ENCODE results near the gene RBX1.
"Not testable (repeated sequence)": the region's sequence is repeated elsewhere in the genome, so short reads cannot be mapped to it uniquely, and the experiment has no call there.

Gene RBX1

DNA sequence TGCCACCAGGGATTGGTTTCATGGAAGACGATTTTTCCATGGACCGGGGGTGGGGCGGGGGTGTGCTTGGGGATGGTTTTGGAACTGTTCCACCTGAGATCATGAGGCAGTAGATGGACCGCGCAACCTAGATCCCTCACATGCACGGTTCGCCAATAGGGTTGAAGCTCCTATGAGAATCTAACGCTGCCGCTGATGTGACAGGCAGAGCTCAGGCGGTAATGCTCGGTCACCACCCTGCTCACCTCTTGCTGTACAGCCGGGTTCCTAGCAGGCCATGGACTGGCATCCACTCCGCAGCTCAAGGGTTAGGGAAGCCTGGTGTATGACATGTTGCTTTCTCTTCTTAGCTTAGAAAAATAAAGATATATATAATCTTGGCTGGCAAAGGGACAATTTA, 22.0 kb downstream of the RBX1 start:
- no peak for DNase-seq

DNA sequence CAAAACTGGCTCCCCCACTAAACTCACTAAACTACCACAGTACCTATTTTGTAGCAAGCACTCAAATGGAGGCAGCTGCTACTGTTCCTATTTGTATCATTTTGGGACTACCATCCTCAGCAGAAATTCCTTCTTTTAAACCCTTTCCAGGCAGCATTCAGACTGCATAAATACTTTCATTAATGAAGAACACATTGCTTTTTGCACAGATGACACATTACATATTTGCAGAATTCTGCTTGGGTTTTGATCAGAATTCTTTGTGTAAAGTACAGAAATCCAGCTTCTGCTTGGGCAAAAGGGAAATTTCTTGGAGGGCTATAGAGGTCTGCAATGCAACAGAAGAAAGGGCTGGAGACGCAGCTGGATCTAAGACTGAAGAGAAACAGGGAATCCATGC, 24.2 kb downstream of the RBX1 start:
- no peak for DNase-seq

DNA sequence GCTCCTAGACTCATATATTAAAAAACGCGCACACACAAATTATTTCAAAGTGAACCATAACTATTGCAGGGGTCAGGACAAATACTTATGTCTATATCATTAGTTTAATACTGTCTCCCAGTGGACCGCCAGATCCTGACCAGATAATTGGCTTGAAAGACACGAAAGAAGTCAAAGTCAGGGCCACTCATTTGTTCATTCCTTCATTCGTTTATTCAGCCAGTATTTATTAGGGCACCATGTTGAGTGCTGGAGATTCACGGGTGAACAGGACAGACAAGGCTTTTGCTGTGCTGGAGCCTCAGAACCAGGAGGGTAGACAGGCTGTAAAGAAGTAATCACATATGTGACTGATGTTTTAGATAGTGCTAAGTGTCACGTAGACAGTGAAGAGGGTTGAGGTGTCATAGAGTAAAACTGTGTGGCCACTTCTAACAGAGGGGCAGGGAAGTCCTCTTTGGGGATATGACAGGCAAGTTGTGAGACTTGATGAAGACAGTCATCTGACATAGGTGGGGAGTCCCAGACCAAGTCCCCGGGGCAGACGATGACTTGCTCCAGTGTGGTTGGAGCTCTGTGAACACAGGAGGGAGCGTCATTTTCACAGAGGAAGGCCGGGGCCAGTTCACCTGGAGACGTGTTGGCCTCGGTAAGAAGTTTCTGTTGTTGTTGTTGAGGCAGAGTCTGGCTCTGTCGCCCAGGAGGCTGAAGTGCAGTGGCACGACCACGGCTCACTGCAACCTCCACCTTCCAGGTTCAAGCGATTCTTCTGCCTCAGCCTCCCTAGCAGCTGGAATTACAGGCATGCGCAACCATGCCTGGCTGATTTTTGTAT, 25.9 kb downstream of the RBX1 start:
- DNase-seq = no peak

DNA sequence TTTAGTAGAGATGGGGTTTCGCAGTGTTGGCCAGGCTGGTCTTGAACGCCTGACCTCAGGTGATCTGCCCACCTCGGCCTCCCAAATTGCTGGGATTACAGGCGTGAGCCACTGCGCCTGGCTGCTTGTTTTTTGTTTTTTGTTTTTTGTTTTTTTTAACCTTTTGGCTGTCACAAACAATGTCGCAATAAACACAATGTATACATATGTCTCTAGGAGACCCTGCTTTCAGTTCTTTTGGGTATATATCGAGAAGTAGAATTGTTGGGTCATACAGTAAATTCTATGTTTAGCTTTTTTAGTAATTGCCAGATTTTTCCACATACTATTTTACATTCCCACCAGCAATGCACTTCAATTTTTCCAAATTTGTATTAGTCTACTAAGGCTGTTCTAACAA, 28.0 kb downstream of the RBX1 start:
- no peak for DNase-seq

DNA sequence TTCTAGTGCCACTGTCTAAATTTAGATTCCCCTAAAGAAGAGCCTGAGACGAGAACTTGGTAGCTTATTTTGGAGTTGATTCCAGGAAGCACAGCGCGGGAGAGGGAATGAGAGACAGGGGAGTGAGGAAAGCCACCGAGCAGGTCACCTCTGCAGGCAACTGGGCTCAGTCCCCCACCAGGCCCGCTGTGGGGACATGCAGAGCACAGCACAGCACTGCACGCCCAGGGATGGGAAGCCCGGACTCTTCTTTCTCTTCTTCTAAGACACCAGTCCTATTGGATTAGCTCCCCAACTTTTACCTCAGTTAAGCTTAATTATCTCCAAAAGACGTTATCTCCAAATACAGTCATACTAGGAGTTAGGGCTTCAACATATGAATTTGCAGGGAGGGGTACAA, 28.7 kb downstream of the RBX1 start:
- DNase-seq = no peak

DNA sequence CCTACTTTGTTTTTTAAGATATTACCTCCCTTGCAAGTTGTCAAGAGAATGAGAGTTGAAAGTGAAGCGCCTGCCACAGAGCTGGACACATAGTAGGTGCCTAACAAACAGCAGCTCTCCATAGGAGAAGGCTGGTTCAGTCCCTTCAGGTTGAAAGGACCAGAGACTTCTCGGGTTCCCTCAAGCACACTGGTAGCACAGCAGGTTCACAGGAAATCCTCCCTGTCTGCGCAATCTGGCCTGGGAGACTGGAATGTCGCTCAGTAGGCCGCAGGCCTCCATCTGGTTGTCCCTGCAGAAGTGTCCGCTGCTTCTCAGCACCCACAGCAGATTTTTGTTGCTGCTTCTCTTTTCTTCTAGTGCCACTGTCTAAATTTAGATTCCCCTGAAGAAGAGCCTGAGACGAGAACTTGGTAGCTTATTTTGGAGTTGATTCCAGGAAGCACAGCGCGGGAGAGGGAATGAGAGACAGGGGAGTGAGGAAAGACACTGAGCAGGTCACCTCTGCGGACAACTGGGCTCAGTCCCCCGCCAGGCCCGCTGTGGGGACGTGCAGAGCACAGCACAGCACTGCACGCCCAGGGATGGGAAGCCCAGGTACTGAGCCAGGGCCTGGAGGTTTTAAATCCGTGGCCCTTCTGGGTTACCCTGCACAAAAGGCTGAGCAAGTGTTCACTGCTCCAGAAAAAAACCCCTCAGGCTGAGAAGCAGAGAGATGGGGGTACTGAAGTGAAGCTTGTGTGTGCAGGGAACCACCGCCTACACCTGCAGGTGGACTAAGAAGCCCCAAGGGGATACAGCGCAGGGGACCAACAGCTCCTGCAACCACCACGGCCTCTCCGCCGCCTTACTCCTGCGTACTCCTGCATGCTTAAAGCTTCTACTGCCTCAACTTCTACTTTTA, 31.6 kb downstream of the RBX1 start:
- DNase-seq = no peak

DNA sequence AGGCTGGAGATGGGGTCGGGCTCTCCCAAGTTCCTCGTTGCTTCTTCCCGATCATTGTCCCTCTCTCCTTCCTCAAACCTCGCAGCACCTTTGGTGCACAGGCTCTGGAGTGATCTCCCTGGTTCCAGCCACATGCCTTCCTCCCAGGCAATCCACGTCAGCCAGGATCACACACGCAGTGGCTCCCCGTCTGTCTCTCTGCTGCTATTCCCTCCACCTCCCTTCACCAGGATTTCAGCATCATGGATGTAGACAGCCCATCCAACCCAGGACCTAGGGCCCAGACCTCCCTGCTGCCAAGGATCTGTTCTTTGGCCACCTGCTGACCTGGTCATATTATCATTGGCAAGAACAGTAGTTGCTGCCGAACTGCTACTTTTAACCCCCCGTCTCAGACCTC, 40.1 kb downstream of the RBX1 start:
- no peak for DNase-seq

DNA sequence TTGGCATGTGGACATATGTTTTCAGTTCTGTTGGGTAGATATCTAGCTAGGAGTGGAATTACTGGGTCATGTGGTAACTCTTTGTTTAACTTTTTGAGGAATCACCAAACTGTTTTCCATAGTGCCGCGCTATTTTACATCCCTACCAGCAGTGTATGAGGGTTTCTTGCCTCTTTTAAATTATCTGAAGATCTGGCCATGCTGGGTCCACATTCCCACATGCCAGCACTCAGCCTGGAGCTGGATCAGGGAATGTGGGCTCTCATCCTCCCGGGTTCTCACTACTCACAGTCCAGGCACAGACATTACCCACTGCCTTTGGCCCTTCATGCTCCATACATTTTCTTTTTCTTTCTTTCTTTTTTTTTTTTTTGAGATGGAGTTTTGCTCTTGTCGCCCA, 44.6 kb downstream of the RBX1 start:
- DNase-seq = no peak

DNA sequence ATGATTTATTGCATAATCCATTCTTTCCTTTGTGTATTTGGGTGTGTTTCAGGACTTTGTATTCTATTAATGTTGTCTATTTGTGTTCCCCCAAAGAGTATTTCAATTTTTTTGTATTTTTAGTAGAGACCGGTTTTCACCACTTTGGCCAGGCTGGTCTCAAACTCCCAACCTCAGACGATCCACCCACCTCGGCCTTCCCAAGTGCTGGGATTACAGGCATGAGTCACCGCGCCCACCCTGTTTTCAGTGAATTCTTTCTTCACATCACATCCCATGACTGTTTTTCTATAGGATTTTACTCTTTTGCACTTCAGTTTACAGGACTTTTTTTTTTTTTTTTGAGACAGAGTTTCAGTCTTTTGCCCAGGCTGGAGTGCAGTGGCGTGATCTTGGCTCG, 46.3 kb downstream of the RBX1 start:
- no peak for DNase-seq

DNA sequence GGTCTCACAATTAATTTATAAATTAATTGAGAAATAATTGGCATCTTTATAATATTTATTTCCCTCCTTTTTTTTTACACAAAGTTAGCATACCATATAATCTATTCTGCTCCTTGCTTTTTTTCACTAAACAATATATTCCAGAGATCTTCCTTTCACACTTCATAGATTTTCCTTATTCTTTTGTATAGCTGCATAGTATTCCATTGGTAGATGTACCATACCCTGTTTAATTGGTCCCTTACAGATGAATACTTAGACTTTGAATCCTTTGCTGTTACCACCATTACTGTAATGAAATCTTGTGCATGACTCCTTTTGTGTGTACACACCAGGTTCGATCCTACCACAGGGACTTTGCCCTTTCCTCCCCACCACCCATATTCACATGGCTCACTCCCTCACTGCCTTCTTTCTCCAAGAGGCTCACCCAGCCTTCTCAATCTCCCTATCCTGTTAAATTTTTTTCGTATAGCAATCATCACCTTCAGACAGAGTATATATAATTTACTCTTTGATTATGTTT, 48.9 kb downstream of the RBX1 start:
- DNase-seq = no peak

DNA sequence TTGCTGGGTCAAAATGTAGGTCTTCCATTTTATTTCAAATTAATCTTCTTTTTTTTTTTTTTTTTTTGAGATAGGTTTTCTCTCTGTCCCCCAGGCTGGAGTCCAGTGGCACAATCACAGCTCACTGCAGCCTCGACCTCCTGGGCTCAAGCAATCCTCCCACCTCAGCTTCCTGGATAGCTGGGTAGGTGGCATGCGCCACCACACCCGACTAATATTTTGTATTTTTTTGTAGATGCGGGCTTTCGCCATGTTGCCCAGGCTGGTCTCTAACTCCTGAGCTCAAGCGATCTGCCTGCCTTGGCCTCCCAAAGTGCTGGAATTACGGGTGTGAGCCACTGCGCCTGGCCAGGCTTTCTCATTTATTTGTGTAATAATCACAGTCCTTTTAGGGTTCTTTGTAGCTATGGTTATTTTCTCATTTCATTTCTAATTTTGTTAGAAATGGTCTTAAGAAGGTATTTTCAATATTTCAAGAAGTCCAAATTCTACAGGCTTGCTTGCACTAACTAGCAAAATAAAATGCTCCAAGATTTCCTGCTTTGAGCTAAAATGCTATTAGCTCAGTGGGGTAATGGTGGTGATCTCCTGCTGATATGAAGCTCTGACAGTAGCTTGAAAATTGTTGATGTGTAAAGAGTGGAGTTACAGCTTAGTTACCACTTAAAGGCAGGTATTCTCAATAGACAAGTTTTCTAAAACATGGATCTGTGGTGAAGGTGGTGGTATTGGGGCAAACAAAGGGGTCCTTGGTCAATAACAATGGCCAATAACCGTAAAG, 50.0 kb downstream of the RBX1 start:
- DNase-seq = no peak

DNA sequence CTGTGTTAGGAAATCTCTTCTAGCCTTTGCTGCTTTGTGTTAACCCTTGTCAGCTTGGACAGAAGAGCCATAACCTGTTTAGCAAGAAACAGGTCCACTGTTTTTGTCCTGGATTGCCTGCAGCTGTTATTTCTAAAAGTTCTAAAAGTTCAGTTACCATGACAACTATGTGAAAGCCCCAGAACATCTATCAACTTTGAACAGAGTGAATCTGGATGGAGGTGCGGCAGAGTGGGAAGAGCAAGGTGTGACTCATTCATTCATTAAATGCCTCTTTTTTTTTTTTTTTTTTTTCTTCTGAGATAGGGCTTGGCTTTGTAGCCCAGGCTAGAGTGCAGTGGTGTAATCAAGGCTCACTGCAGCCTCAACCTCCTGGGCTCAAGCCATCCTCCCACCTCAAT, 50.5 kb downstream of the RBX1 start:
- DNase-seq = no peak

DNA sequence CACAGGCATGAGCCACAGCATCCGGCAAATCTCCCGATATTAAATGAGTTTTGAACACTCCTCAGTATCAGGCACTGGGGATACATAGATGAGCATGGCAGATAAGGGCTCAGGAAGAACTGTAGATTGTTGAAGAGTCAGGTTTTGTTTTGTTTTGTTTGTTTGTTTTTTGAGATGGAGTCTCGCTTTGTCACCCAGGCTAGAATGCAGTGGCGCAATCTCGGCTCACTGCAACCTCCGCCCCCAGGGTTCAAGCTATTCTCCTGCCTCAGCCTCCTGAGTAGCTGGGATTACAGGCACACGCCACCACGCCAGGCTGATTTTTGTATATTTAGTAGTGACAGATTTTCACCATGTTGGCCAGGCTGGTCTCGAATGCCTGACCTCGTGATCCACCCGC, 51.2 kb downstream of the RBX1 start:
- DNase-seq = not testable (repeated sequence)

DNA sequence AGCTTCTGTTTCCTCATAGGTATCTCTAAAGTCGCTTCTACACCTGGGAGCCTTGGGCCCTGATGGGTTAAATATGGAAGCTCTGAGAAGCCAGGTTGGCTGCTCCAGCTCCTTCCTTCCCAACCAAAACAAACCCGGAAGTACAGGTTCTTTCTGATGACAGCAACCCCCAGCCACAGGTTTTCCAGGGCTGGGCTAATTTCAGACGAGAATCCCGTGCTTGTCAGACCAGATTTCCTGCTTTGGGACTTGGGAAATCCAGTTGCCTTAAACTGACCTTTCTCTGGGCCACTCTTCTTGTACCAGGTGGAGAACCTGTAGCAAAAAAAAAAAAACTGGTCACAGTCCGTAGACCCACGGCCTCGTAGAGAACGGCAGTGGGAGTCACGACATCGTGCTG, 51.9 kb downstream of the RBX1 start:
- DNase-seq = no peak

DNA sequence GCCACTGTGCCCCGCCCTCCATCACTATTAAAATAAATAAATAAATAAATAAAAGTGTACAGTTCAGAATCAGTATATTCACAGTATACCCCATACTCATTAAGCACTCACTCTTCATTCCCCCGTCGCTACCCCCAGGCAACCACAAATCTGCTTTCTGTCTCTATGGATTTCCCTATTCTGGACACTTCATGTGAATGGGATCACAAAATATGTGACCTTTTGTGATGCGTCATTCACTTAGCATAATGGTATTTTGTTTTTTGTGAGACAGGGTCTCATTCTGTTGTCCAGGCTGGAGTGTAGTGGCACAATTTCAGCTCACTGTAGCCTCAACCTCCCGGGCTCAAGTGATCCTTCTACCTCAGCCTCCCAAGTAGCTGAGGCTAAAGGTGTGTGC, 52.8 kb downstream of the RBX1 start:
- no peak for DNase-seq

DNA sequence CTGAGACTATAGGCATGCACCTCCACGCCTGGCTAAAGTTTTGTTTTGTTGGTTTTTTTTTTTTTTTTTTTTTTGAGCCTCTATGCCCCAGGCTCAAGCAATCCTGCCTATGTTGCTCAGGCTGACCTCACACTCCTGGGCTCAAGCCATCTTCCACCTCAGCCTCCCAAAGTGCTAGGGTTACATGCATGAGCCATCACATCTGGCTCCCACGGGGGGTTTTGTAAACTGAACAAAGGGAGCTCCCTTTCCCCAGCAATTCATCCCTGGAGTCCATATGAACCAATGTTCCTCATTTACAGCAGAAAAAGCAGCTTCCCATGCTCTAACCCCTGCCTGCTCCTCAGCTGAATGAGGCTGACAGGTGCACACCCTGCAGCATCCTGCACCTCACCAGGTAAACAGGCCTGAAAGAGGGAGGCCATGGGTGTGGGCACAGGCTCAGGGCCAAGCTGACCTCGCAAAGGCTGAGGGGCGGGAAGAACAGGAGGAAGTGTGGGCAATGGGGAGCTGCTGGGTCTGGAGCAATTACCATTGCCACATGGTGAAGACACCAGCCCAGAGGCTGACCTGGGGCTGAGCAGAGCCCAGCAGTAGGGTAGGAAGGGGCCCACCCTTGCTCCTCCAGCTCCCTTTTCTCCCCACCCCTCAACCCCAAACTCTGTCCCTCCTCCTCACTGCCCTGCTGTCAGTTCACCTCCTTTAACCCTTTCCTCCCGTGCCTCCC, 58.2 kb downstream of the RBX1 start:
- DNase-seq = no peak

DNA sequence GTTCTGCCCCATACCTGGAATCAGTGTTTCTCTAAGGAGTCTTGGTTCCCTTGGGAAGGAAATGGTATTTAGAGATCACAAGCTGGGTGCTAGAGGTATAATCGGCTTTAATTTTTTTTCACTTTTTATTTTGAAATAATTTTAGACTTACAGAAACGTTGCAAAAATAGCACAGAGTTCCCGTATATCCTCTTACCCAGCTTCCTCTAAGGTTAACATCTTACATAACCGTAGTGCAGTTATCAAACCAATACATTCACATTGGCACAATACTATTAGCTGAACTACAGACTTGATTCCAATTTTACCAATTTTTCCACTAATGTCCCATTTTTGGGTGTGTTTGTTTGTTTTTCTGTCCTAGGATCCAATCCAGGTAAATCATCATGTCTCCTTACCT, 63.8 kb downstream of the RBX1 start:
- DNase-seq = no peak

DNA sequence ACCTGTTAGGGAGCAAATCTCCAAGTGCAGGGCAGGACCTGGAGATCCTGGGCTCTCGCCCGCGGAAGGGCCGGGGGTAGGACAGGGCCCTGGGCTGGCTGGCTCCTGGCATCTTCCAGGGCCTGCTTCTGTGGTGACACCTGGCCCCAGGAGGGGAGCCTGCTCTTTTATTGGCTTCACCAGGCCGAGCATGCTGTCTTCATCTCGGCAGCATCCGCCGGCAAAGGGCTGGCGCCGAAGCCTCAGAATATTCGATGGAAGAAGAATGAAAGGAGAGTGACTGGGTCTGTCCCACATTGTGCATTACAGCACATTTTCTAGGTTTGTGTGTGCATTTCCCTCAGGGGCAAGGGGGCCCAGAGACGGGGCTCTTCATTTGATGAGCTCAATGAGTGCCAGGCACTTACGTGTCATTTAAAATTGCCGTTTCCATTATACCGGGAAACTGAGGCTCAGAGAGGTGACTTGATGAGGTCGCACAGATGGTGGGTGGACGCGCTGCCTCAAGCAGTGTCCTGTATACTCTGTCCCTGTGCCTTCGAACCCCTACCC, 70.0 kb downstream of the RBX1 start:
- DNase-seq = no peak

DNA sequence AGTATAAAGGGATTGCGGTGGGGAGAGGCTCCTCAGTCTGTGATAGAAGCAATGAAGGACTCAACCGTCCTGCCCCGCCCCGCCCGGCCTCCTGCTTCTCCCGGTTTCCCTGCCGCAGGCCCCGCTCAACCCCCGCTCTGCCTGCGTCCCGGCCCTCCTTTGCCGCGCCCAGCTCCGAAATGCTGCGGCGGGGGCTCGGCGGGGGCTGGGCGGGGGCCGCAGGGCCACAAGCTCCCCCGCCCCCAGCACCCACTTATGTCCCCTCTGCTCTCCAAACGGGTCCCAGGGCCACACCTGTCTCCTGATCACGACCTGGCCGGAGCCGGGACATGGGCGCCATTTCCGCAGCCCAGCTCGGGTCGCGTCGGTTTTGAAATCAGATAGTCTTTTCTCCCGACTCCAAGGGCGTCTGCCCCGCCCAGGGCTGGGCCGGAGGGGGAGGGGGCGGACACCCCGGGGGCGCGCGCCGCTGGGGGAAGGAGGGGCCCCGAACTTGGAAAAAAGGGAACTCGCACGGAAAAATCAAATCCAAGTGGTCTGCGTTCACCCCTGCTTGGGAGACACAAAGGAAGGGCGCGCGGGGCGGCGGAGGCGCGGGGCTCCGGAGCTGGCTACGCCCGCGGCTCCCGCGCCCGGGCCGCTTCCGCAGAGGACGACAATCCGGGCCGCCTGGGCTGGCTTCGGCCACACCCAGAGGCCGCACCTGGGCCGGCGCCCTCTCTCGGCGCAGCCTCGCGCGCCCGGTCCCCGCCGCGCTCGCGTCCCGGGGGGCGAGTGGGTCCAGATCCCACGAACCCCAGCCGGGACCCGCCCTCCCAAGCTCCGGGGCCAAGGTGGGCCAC, 70.7 kb downstream of the RBX1 start:
- peak; percentile 46 for DNase-seq

DNA sequence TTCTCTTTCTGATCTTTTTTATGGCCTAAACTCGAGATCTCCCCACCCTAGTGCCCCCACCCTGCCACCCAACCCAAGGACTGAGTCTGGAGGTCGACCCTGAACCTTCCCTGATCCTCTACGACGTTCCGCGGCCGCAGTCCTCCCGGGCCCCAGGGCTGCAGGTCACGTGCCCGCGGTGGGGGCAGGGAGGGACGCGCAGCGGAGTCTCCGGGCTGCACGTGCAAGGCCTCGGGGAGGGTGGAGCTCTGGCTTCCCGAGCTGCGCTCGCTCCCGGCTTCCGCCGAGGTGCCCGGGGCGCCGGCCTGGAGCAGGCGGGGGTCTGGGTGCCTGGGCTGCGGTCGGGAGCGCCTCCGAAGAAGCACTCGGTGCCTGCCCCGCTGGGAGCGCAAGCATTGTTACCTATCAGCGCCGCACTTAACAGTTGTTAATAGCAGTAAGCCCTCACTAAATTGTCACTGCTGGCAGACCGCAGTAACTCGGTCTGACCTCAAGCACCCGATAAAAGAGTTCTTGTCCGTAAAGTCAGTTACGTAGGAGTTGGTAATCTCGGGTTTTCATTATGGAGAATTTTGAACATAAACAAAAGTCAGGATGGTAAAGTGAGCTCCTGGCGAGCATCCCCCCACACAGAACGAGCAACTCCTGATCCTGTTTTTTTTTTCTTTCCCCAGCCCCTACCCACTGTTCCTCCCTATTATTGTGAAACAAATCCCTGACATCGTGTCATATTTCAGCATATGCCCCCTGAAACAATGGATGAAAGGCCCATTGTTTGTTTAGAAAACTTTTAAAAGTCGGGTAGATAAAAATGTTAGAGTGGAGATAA, 71.5 kb downstream of the RBX1 start:
- peak; percentile 82 for DNase-seq
